ENCODE data around the gene DMRT3. TPM values are rescaled to one million over a fixed set of nuclear protein-coding genes. Genes with fewer than 3 reads are reported as not detected.

DMRT3 gene
- total RNA-seq, 1 experiment from 2014 or later = not detected

DNA sequence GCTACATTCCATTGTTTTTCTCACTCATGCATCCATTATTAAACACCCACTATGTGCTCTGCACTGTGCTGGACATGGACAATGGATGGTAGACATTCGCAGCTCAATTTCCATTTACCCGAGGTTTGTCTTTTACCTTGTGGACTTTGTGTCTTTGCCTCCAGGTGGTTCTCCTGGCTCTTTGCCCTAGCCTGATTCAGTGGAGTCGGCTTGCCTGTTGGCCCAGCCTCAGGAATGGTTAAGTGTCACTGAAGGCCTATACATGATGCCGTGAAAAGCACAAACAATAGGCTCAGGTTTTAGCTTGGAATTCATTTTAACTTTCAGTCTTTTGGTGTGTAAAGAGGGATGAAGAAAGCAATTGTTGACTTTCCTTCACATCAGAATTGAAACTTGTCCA is 16.5 kb upstream of the DMRT3 start:
- ChIA-PET CTCF (no interaction called here), POLR2A (no interaction called here)
- Histone ChIP-seq H3K4me1 (no peaks in the 10 kb centered on the region), H3K27me3 (replicated peaks; ENCODE audit: control insufficient read depth, insufficient read depth, low read length) (no peaks in the 10 kb centered on the region), H3K36me3 (ENCODE audit: control insufficient read depth, insufficient read depth, low read length) (no peaks in the 10 kb centered on the region), H3K9me3 (no peaks in the 10 kb centered on the region), H3K4me3 (ENCODE audit: low read depth, low read length) (no peak overlapping the region)
- no peak overlapping the region for H3K27ac Mint-ChIP-seq (ENCODE audit: unreplicated experiment)
- TF ChIP-seq CTCF (IDR thresholded peaks at IDR 0.05; ENCODE audit: insufficient read depth in 1 of 2, low read depth in 1 of 2, low read length in 1 of 2, severe bottlenecking in 1 of 2, unreplicated experiment in 1 of 2) = no peak
- no peaks in the 10 kb centered on the region for H3K4me1 Mint-ChIP-seq (ENCODE audit: low read depth, unreplicated experiment)
- DNase-seq = no peak
- intact Hi-C loops (cut with micrococcal nuclease; ENCODE audit: unreplicated experiment) = no loop called here
- H3K27me3 Mint-ChIP-seq (ENCODE audit: insufficient read depth, unreplicated experiment) = peaks cover 16% of the 10 kb centered on the region
- no peaks in the 10 kb centered on the region for H3K9me3 Mint-ChIP-seq (ENCODE audit: unreplicated experiment)
- H3K4me3 Mint-ChIP-seq (ENCODE audit: unreplicated experiment) = no peak overlapping the region
- no peaks in the 10 kb centered on the region for H3K36me3 Mint-ChIP-seq (ENCODE audit: insufficient read depth, unreplicated experiment)
- no TSS peak for BruUV-seq (replicated peaks)

DNA sequence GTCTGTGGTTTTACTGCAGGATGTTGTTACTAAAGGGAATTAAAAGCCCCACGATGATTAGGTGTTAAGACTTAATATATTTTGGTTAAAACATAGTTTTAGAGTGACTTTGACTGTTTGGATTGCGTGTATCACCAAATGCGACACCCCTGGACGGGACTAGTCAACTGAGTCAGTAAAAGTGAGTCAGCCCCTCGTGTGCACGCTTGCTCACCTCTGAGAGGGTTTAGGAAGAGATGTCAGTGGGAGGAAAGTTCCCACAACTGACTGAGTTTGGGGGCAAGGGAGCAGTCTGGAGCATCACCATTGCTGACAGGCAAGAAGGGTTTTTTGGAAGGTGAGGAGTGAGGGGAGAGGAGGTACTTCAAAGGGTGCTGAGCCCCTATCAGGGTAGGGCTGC is 14.4 kb upstream of the DMRT3 start:
- Mint-ChIP-seq H3K27ac (ENCODE audit: unreplicated experiment) (no peak overlapping the region), H3K4me3 (ENCODE audit: unreplicated experiment) (no peak overlapping the region), H3K36me3 (ENCODE audit: insufficient read depth, unreplicated experiment) (no peaks in the 10 kb centered on the region), H3K4me1 (ENCODE audit: low read depth, unreplicated experiment) (no peaks in the 10 kb centered on the region), H3K9me3 (ENCODE audit: unreplicated experiment) (no peaks in the 10 kb centered on the region), H3K27me3 (ENCODE audit: insufficient read depth, unreplicated experiment) (peaks cover 14% of the 10 kb centered on the region)
- Histone ChIP-seq H3K36me3 (ENCODE audit: control insufficient read depth, insufficient read depth, low read length) (no peaks in the 10 kb centered on the region), H3K4me3 (ENCODE audit: low read depth, low read length) (no peak overlapping the region), H3K27me3 (replicated peaks; ENCODE audit: control insufficient read depth, insufficient read depth, low read length) (no peaks in the 10 kb centered on the region; the same call in 1 of the 2 replicates), H3K9me3 (no peaks in the 10 kb centered on the region), H3K4me1 (no peaks in the 10 kb centered on the region)
- intact Hi-C loops (cut with micrococcal nuclease; ENCODE audit: unreplicated experiment) = no loop called here
- POLR2A ChIA-PET = no interaction called here
- BruUV-seq (replicated peaks) = no TSS peak
- DNase-seq = no peak
- CTCF ChIA-PET = no interaction called here
- no peak for TF ChIP-seq CTCF (IDR thresholded peaks at IDR 0.05; ENCODE audit: insufficient read depth in 1 of 2, low read depth in 1 of 2, low read length in 1 of 2, severe bottlenecking in 1 of 2, unreplicated experiment in 1 of 2)

- H3K36me3 Mint-ChIP-seq (ENCODE audit: insufficient read depth, unreplicated experiment) = no peaks in the 10 kb centered on the region
- no peaks in the 10 kb centered on the region for H3K9me3 Mint-ChIP-seq (ENCODE audit: unreplicated experiment)
- H3K27me3 ChIP-seq (replicated peaks; ENCODE audit: control insufficient read depth, insufficient read depth, low read length) = no peaks in the 10 kb centered on the region; the same call in 1 of the 2 replicates
- H3K4me3 Mint-ChIP-seq (ENCODE audit: unreplicated experiment) = no peak overlapping the region
- intact Hi-C loops (cut with micrococcal nuclease; ENCODE audit: unreplicated experiment) = no loop called here
- ChIA-PET POLR2A (no interaction called here), CTCF (no interaction called here)
- H3K4me1 ChIP-seq = no peaks in the 10 kb centered on the region
- DNase-seq = no peak
- no peak overlapping the region for H3K27ac Mint-ChIP-seq (ENCODE audit: unreplicated experiment)
- TF ChIP-seq CTCF (IDR thresholded peaks at IDR 0.05; ENCODE audit: insufficient read depth in 1 of 2, low read depth in 1 of 2, low read length in 1 of 2, severe bottlenecking in 1 of 2, unreplicated experiment in 1 of 2) = no peak
- no peaks in the 10 kb centered on the region for H3K9me3 ChIP-seq
- H3K4me1 Mint-ChIP-seq (ENCODE audit: low read depth, unreplicated experiment) = no peaks in the 10 kb centered on the region
- no TSS peak for BruUV-seq (replicated peaks)
- H3K4me3 ChIP-seq (ENCODE audit: low read depth, low read length) = no peak overlapping the region
- no peaks in the 10 kb centered on the region for H3K36me3 ChIP-seq (ENCODE audit: control insufficient read depth, insufficient read depth, low read length)
- H3K27me3 Mint-ChIP-seq (ENCODE audit: insufficient read depth, unreplicated experiment) = peaks cover 14% of the 10 kb centered on the region
These were observed 11.0 kb upstream of the DMRT3 start for GRCh38 chr9:965497-965896.

All from Caco-2 (cell line).